ENCODE measurements around the gene SYVN1. TPM values are rescaled to one million over a fixed set of nuclear protein-coding genes. Genes with fewer than 3 reads are reported as not detected.

Gene SYVN1
- total RNA-seq, 1 experiment from 2014 or later = 34.8 TPM

DNA sequence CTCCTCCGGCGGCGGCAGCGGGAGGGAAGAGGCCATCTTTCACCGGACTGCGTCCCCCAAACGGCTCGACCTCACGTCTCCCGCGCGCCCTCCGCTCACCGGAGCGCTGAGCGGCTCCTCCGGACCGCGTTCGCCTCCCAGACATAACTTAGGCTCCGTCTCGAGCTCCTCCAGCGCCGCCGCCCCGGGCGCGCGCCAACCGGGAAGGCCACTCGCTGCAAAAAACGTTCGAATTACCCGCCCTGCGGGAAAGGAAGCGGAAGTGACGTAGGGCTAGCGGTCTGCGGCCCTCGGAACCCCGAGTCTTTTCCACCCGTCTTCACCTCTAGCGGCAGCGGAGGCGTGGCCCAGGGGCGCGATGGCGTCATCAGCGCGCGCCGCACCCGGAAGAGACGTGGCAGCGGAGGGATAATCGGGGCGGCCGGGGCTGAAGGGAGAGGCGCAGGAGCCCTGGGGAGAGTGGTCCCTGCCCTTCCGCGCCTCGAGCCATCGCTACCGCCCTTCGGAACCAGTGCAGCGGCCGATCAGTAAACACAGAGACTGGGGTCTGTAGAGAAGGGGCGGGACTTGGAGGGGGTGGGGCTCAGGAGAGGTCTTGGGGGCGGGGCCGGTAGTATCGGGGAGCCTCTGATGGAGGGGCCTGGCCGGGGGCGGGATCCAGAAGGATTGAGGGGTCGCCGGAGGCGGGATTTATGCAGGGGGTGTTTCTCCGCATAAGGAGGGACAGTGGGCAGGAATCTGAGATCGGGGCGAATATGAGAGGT lies 50.3 kb downstream of the SYVN1 start, which contains the start of the genes CDCA5 and ZFPL1 (continued):
- peak; percentile 94 for TF ChIP-seq ARID4B (CRISPR knock-in tag; IDR thresholded peaks at IDR 0.05; ENCODE audit: borderline replicate concordance)
- TF ChIP-seq MYBL2 (CRISPR knock-in tag; IDR thresholded peaks at IDR 0.05) = peak; percentile 94
- TF ChIP-seq ERG (CRISPR knock-in tag; IDR thresholded peaks at IDR 0.05) = no peak
- TF ChIP-seq, protein P1, sequence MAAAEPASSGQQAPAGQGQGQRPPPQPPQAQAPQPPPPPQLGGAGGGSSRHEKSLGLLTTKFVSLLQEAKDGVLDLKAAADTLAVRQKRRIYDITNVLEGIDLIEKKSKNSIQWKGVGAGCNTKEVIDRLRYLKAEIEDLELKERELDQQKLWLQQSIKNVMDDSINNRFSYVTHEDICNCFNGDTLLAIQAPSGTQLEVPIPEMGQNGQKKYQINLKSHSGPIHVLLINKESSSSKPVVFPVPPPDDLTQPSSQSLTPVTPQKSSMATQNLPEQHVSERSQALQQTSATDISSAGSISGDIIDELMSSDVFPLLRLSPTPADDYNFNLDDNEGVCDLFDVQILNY (CRISPR knock-in tag; IDR thresholded peaks at IDR 0.05) = peak; percentile 92
- no peak for TF ChIP-seq SOX15 (CRISPR knock-in tag; IDR thresholded peaks at IDR 0.05)
- no peak for TF ChIP-seq EMX1 (CRISPR knock-in tag; IDR thresholded peaks at IDR 0.05)
- no peak for TF ChIP-seq TP53 (CRISPR knock-in tag; IDR thresholded peaks at IDR 0.05)
- no peak for TF ChIP-seq ZNF263 (CRISPR knock-in tag; IDR thresholded peaks at IDR 0.05; ENCODE audit: low read depth)
- TF ChIP-seq ZNF219 (CRISPR knock-in tag; IDR thresholded peaks at IDR 0.05; ENCODE audit: borderline replicate concordance) = peak; percentile 56; the same call in 1 of the 2 replicates
- TF ChIP-seq, protein P2, sequence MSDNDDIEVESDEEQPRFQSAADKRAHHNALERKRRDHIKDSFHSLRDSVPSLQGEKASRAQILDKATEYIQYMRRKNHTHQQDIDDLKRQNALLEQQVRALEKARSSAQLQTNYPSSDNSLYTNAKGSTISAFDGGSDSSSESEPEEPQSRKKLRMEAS (CRISPR knock-in tag; IDR thresholded peaks at IDR 0.05) = peak; percentile 93
- TF ChIP-seq SMAD4 (CRISPR knock-in tag; IDR thresholded peaks at IDR 0.05) = peak; percentile 69; the same call in 1 of the 2 replicates
- TF ChIP-seq, protein P3, sequence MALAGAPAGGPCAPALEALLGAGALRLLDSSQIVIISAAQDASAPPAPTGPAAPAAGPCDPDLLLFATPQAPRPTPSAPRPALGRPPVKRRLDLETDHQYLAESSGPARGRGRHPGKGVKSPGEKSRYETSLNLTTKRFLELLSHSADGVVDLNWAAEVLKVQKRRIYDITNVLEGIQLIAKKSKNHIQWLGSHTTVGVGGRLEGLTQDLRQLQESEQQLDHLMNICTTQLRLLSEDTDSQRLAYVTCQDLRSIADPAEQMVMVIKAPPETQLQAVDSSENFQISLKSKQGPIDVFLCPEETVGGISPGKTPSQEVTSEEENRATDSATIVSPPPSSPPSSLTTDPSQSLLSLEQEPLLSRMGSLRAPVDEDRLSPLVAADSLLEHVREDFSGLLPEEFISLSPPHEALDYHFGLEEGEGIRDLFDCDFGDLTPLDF (CRISPR knock-in tag; IDR thresholded peaks at IDR 0.05) = no peak
- TF ChIP-seq ZMAT4 (CRISPR knock-in tag; IDR thresholded peaks at IDR 0.05) = no peak
- TF ChIP-seq, protein P4, sequence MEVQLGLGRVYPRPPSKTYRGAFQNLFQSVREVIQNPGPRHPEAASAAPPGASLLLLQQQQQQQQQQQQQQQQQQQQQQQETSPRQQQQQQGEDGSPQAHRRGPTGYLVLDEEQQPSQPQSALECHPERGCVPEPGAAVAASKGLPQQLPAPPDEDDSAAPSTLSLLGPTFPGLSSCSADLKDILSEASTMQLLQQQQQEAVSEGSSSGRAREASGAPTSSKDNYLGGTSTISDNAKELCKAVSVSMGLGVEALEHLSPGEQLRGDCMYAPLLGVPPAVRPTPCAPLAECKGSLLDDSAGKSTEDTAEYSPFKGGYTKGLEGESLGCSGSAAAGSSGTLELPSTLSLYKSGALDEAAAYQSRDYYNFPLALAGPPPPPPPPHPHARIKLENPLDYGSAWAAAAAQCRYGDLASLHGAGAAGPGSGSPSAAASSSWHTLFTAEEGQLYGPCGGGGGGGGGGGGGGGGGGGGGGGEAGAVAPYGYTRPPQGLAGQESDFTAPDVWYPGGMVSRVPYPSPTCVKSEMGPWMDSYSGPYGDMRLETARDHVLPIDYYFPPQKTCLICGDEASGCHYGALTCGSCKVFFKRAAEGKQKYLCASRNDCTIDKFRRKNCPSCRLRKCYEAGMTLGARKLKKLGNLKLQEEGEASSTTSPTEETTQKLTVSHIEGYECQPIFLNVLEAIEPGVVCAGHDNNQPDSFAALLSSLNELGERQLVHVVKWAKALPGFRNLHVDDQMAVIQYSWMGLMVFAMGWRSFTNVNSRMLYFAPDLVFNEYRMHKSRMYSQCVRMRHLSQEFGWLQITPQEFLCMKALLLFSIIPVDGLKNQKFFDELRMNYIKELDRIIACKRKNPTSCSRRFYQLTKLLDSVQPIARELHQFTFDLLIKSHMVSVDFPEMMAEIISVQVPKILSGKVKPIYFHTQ (CRISPR knock-in tag; IDR thresholded peaks at IDR 0.05) = no peak
- TF ChIP-seq NFATC4 (CRISPR knock-in tag; IDR thresholded peaks at IDR 0.05) = no peak
- TF ChIP-seq FOXK1 (CRISPR knock-in tag; IDR thresholded peaks at IDR 0.05) = peak; percentile 95
- TF ChIP-seq AFF4 (CRISPR knock-in tag; IDR thresholded peaks at IDR 0.05; ENCODE audit: borderline replicate concordance) = no peak
- no peak for TF ChIP-seq ZNF317 (CRISPR knock-in tag; IDR thresholded peaks at IDR 0.05; ENCODE audit: borderline replicate concordance, low read depth)
- TF ChIP-seq PRRX2 (CRISPR knock-in tag; IDR thresholded peaks at IDR 0.05) = no peak
- TF ChIP-seq STAT6 (CRISPR knock-in tag; conservative IDR thresholded peaks at IDR 0.05; ENCODE audit: low read depth) = no peak
